GM23338 (cell line): ENCODE results near the gene ATF7. TPM values are rescaled to one million over a fixed set of nuclear protein-coding genes. Genes with fewer than 3 reads are reported as not detected.

ENCODE experiments used
- ATAC-seq: fragments of 200-7000 bp; cut with Tn5 transposase; 3 replicates; pipeline ENCODE4 v1.9.1; 2020
- DNase-seq: peaks from one replicate; pipeline ENCODE4 v3.0.0-alpha.2; 2015; ENCODE audit warnings: low spot score
- H2AFZ ChIP-seq: fragments of 200-600 bp; sonication (generic); 2 replicates; pipeline ENCODE4 v1.8.0; 2016; ENCODE audit warnings: antibody characterized with exemption, mild to moderate bottlenecking, moderate library complexity
- H3F3A ChIP-seq: fragments of 200-600 bp; sonication (generic); replicated peaks from 2 replicates; pipeline ENCODE4 v1.8.0; 2017; ENCODE audit warnings: antibody characterized with exemption, mixed run types, low read depth
- H3K27ac ChIP-seq: fragments of 200-600 bp; sonication (generic); 2 replicates; pipeline ENCODE4 v1.6.1; 2016; ENCODE audit warnings: low read depth
- H3K27me3 ChIP-seq: fragments of 200-600 bp; sonication (generic); 2 replicates; pipeline ENCODE4 v1.8.0; 2016; ENCODE audit warnings: mild to moderate bottlenecking, mixed run types, moderate library complexity; ENCODE audit not compliant: insufficient read depth
- H3K36me3 ChIP-seq: fragments of 200-600 bp; sonication (generic); 2 replicates; pipeline ENCODE4 v1.8.0; 2016; ENCODE audit warnings: mild to moderate bottlenecking; ENCODE audit not compliant: insufficient read depth
- H3K4me1 ChIP-seq: fragments of 200-600 bp; sonication (generic); 2 replicates; pipeline ENCODE4 v1.8.0; 2016; ENCODE audit warnings: mild to moderate bottlenecking, moderate library complexity; ENCODE audit not compliant: insufficient read depth
- H3K4me2 ChIP-seq: fragments of 200-600 bp; sonication (generic); 2 replicates; pipeline ENCODE4 v1.7.1; 2017; ENCODE audit warnings: mixed run types
- H3K4me3 ChIP-seq: fragments of 200-600 bp; sonication (generic); 2 replicates; pipeline ENCODE4 v1.6.1; 2016; ENCODE audit warnings: mixed run types
- H3K79me2 ChIP-seq: fragments of 200-600 bp; sonication (generic); replicated peaks from 2 replicates; pipeline ENCODE4 v1.8.0; 2017; ENCODE audit warnings: mild to moderate bottlenecking; ENCODE audit not compliant: insufficient read depth
- H3K9me2 ChIP-seq: fragments of 200-600 bp; sonication (generic); 2 replicates; pipeline ENCODE4 v1.8.0; 2017; ENCODE audit not compliant: insufficient read depth
- H4K20me1 ChIP-seq: fragments of 200-600 bp; sonication (generic); replicated peaks from 2 replicates; pipeline ENCODE4 v1.8.0; 2017; ENCODE audit warnings: mild to moderate bottlenecking; ENCODE audit not compliant: insufficient read depth
- H3K27ac Mint-ChIP-seq: 2 replicates; pipeline ENCODE4 v1.8.0; 2020; ENCODE audit warnings: inconsistent platforms, mild to moderate bottlenecking, moderate library complexity, mixed read lengths
- H3K27me3 Mint-ChIP-seq: 3 replicates; pipeline ENCODE4 v1.8.0; 2022; ENCODE audit warnings: low read depth, mild to moderate bottlenecking, moderate library complexity, mixed read lengths, inconsistent platforms; ENCODE audit not compliant: insufficient read depth, poor library complexity
- H3K36me3 Mint-ChIP-seq: 3 replicates; pipeline ENCODE4 v1.8.0; 2021; ENCODE audit warnings: low read depth, mild to moderate bottlenecking, inconsistent platforms, moderate library complexity, mixed read lengths
- H3K4me1 Mint-ChIP-seq: 3 replicates; pipeline ENCODE4 v1.8.0; 2020; ENCODE audit warnings: mild to moderate bottlenecking, inconsistent platforms, mixed read lengths
- H3K4me3 Mint-ChIP-seq: 3 replicates; pipeline ENCODE4 v1.8.0; 2021; ENCODE audit warnings: moderate library complexity, mild to moderate bottlenecking, inconsistent platforms, mixed read lengths
- H3K9me3 Mint-ChIP-seq: 3 replicates; pipeline ENCODE4 v1.8.0; 2020; ENCODE audit warnings: moderate library complexity, mild to moderate bottlenecking, inconsistent platforms, mixed read lengths
- CTCF ChIP-seq, 2 experiments: fragments of 200-600 bp in 1 of 2; sonication (generic) in 1 of 2; conservative IDR thresholded peaks; 2 replicates each; pipeline versions ENCODE4 v1.5.1 to v1.6.1; 2016 to 2017; ENCODE audit warnings: antibody characterized with exemption in 2 of 2, low read depth in 2 of 2, mild to moderate bottlenecking in 2 of 2, moderate library complexity in 1 of 2
- POLR2AphosphoS5 ChIP-seq: IDR thresholded peaks from 2 replicates; pipeline ENCODE4 v1.6.1; 2016; ENCODE audit warnings: antibody characterized with exemption, low read depth
- STAT1 ChIP-seq: IDR thresholded peaks from one replicate; pipeline ENCODE4 v1.6.1; 2016; ENCODE audit warnings: antibody characterized with exemption; ENCODE audit not compliant: unreplicated experiment
- ZNF114 ChIP-seq: fragments of 250-450 bp; sonication (Bioruptor Pico); IDR thresholded peaks from 2 replicates; pipeline ENCODE4 v1.5.0; 2020; ENCODE audit warnings: mild to moderate bottlenecking, moderate library complexity
- ZNF462 ChIP-seq: fragments of 250-450 bp; sonication (Bioruptor Pico); IDR thresholded peaks from 2 replicates; pipeline ENCODE4 v1.5.0; 2020; ENCODE audit warnings: mild to moderate bottlenecking, moderate library complexity
- polyA plus RNA-seq: library from polyadenylated mRNA; unstranded; fragments of >200 nt; fragmentation: Nextera tagmentation; extraction: Ambion mirVana; gene quantifications from 2 replicates; pipeline ENCODE4 v1.2.1, GENCODE V29; 2016
- total RNA-seq: library from RNA; depleted of rRNA; stranded (reverse); fragments of >200 nt; shearing (Covaris generic); gene quantifications from 2 replicates; pipeline ENCODE4 v1.2.3, GENCODE V29; 2014

Gene ATF7
- total and polyA plus RNA-seq, 2 experiments from 2014 or later: 13.9 to 16.3 TPM

DNA sequence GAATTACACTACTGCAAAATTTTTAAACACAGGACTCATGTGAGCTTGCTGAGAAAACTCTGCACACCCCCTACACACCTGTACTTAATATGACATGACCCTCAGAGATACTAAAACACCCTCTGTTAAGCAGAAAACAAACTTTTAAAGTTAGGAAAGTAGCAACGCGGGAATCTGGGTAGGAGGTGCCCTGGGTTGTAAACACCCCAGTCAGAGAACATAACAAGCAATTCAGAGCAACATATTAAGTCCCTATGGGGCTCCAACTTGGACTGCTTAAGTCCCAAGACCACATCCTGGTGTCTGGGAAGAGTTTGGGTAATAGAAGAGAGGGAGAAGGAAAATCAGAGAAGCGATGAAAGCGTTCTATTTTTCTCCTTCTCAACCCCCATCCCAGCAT is 1.2 kb downstream of the ATF7 start (continued):
- TF ChIP-seq CTCF (conservative IDR thresholded peaks at IDR 0.05; ENCODE audit: low read depth in 2 of 2) (no peak), POLR2AphosphoS5 (no peak), STAT1 (no peak)

DNA sequence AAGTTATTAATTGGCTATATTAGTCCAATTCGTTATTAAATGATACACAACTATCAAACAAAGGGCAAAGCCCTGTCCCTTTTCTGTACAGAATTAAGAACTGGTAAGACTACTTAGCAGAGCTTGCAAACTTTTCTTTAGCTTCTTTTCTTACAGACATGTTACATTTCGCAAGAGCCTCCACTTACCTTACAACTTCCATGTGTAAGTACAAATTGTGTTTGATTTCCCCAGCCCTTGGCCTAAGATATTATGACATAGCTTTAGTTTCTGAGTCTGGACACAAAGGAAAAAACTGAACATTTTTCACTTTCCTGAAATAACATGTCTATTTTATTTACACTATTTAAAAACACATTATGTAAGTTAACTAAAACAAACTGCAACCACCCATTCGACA is 1.7 kb downstream of the ATF7 start:
- H3K27ac Mint-ChIP-seq: no peak overlapping the region
- H3K9me3 Mint-ChIP-seq: no peaks in the 10 kb centered on the region
- Histone ChIP-seq H3K4me2 (peak overlapping the region; percentile 75), H3K27ac (no peak overlapping the region), H2AFZ (no peak overlapping the region), H3K9me2 (no peaks in the 10 kb centered on the region), H3K4me1 (peaks cover 22% of the 10 kb centered on the region), H3F3A (no peaks in the 10 kb centered on the region), H4K20me1 (no peaks in the 10 kb centered on the region), H3K27me3 (no peaks in the 10 kb centered on the region), H3K4me3 (no peak overlapping the region), H3K36me3 (no peaks in the 10 kb centered on the region), H3K79me2 (peaks cover 47% of the 10 kb centered on the region)
- TF ChIP-seq ZNF462 (CRISPR knock-in tag) (no peak), ZNF114 (CRISPR knock-in tag) (no peak)
- H3K4me1 Mint-ChIP-seq: peaks cover 26% of the 10 kb centered on the region
- peak overlapping the region; percentile 85; the same call in 2 of the 3 replicates for H3K4me3 Mint-ChIP-seq
- DNase-seq: no peak
- H3K36me3 Mint-ChIP-seq: no peaks in the 10 kb centered on the region
- no peak for ATAC-seq
- H3K27me3 Mint-ChIP-seq: peaks cover 9% of the 10 kb centered on the region
